GM10847 (cell line): ENCODE data around the gene EPHB1.

Source experiments
- POLR2A ChIP-seq: IDR thresholded peaks from 2 replicates; pipeline ENCODE4 v1.6.1; 2011; ENCODE audit not compliant: insufficient read length; ENCODE audit errors: extremely low read depth

The EPHB1 gene

DNA sequence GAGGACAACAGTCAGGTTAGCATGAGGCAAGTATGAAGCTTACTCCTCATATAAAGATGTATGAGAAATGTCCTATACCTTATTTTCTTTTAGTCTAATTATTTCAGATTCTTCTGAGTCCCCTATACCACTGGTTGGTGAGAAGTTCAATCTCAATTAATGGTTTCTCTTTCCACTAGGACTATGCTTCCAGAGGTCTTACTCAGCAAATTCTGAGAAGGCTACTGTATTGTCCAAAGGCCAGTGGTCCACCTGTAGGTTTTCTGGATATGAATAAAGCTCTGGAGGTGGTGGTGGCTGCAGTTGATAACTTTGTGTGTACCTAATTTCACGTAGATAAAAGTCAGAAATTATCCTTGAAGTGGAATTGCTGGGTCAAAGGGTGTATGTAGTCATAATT is 149.4 kb downstream of the EPHB1 start:
- TF ChIP-seq POLR2A = no peak

DNA sequence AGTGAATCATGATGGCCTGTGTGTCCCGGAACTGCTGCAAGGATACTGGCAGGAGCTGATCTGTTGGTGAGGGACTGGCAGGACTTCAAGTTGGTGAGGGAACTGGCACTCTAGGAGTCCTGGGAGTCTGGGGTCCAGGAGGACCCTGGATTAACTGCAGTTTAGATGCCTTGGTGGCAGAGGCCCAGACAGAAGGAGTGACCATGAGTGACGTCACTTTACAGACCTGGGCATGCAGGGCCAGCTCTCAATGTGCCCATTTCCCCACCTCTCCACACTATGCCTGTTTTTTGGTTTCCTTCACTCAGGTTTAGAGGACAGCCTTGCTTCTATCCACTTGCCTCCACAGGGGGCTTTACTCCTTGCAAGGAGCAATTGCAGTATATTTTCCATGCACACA is 154.1 kb downstream of the EPHB1 start:
- TF ChIP-seq POLR2A = no peak

DNA sequence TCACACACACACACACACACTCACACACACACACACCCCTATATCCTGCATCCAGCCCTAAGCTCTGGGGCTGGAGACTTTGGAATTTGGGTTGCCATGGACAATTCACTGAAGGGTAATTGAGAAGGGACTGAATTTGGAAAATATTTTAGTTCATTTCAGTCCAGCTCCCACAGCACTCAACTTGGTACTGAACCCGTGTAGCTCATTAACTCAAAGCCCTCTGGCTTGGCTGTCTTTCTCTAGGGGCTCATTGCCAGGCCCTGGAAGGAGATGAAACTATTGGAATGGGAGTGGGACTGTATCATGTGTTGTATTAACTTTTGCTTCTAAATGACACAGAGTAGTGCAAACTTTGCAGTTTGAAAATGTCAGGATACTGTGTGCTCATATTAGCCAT is 157.3 kb downstream of the EPHB1 start:
- no peak for TF ChIP-seq POLR2A

DNA sequence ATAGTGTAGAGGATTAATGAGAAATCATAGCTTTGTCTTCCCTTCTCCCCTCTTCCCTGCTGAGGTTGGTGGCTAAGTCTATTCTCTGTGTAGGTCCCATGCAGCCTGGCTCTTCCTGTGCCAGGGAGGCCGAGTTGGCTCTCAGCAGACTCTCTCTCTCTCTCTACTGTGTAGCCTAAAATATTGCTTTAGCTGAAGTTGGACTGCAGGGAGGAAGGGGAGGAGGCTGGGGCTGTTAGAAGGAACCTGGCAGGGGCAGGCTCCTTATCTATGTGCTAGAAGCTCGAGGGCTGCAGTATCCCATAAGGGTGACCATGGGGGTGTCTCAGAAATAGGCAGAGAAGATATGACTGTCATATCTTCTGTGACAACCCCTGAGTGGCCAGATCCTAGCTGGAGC is 160.8 kb downstream of the EPHB1 start:
- TF ChIP-seq POLR2A = no peak

DNA sequence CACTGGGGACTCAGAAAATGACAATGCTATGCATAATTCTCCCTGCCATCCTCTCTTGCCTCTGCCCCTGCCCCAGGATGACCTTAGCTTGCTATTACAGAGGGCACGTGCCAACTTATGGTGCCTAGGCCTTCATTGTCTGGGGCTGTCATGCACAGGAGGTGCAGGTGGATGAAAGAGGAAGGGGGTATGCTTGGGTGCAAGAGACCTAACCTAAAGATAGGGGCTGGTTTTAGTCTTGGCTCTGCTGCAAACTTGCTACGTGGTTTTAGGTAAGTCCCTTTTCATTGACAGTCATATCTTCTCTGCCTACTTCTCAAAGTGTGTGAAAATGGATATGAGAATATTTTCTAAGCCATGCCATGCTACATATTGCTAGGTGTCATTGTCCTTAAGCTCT is 161.3 kb downstream of the EPHB1 start:
- TF ChIP-seq POLR2A = no peak

DNA sequence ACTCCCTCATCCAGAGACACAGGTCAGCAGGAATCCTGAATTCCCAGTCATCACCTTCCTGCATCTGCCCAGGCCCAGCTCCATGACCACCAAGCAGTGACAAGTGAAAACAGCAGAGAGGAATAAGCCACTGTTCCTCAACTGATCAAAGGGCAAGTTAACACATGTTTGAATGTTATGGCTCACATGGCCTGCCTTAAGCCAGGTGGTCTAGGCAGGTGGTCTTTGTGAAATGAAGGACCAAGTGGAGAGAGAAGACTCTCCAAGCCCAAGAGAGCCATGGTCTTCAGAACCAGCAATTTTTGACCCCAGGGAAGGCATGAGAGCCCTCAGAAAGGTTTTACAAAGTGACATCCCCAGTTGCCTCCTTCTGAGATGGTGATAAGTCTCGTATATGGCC is 161.8 kb downstream of the EPHB1 start:
- no peak for TF ChIP-seq POLR2A

DNA sequence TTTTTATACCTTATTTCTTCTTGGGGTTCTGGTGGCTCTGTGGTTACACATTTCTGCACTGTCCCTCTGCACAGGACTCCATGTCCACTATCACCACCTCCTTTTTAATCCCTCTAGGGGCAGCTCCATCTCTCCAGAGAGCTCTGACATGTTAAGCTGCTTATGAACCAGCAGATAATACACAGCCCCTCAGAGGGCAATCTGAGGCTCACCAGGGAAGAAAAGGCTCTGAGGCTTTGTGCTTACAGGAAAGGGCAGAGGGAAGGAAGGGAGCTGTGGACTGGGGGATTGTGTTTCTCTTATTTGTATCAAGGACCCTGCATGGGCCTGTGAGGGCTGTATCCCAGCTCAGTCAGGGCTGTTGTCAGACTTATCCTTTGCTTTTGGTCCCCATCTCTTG is 164.5 kb downstream of the EPHB1 start:
- TF ChIP-seq POLR2A = no peak

DNA sequence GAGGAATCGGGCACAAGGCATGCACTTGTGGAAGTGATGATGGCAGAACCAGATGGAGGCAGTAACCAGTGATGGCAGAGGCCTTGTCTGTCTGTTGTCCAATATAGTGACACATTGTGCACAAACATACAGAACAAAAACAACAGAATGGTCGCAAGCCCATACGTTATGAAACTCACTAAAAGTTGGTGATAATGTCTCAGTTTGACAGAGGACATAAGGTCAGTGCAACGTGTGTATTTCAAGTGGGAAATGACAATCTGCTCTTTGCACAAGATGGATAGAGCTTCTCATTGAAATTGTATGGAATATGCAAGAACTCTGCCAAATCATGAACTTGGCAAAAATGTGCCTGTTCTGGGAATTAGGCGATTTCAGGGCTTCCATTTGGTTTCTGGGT is 169.2 kb downstream of the EPHB1 start:
- TF ChIP-seq POLR2A = no peak

DNA sequence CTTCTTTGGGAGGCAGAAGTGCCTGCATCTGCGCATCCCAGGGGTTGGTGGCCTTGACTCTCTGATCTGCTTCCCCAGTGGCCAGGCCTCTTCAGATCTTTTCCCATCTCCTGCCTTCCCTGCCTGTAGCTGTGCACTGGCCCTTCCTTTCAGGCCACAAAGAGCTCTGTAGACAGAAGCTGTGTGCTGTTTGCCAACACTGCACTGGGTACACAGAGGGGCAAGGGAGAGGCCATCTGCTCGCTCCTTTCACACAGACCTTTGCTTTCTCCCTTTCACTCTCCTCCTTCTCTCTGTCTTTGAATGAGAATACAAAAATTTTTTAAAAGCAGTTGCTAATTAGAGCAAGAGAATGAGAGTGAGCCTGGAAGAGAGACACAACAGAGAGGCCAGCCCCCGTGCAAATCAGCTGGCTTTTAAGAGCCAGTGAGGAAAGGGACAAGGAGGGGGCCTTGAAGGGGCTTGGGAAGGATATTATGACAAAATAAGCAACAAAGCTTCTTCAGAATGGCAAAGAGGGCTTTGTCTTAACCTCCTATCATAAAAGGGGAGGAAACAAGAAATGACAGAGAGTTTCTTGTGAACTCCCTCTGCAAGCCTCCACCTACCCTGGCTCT is 170.9 kb downstream of the EPHB1 start:
- no peak for TF ChIP-seq POLR2A

DNA sequence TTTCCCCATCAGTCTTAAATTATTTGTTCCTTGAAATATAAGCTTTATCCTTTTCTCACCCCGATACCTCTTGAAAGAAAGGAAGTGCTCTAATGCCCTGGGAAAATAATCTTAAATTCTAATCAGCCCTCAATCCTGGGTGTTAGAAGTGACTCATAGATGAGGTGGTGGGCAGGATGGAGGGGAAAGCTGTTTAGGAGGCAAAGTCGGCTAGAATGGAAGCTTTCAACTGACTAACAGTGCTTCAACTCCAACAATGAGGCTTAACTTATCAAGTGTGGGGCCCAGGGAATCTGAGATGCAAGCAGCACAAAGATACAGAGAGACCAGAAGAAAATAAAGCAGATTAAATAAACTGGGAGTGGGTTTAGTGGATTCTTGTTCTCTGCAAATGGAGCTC is 175.8 kb downstream of the EPHB1 start:
- TF ChIP-seq POLR2A = no peak

DNA sequence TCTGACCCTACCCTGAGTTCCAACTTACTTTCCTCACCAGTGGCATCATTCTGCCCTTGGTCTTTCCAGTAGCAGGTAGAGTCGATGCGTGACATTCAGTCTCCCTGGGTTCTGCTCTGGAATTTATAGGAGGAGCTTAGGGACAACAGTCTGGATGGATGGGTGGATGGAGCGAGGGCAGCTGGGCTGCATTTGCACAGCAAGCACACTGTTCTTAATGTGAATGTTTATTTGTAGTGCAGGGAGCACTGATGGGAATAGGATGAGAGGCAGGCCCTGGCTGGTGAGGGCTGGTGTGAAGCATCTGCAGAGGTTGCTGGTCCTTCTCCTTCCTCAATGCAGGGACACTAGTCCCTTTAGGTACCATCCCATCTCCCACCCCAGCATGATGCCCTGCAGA is 176.2 kb downstream of the EPHB1 start:
- no peak for TF ChIP-seq POLR2A

DNA sequence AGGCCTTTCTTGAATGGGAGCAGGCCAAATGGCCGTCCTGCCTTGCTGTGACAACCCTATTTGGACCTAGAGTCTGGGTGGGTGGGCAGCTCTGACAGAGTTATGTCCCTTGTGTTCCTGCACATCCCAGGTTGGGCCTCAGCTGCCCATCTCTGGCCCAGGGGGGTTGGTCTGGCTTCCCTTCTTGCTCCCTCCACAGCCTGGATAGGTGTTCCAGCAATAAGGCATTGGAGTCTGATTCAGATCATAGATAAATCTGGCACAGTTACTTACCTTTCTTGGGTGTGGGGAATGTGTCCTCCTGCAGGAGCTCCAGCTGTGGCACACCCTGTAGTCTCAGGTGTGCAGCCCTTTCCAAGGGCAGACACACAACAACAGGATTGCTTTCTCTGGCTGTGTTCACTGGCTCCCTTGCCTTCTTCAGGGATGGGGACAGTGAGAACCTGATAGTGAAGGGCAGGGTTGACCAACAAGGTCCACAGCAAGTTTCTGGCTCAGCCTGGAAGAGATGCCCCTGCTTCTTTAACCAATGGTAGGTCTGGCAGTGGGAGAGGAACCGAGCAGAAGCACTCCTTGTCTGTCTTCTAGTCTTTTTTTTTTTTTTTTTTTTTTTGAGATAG is 177.9 kb downstream of the EPHB1 start:
- TF ChIP-seq POLR2A = no peak

DNA sequence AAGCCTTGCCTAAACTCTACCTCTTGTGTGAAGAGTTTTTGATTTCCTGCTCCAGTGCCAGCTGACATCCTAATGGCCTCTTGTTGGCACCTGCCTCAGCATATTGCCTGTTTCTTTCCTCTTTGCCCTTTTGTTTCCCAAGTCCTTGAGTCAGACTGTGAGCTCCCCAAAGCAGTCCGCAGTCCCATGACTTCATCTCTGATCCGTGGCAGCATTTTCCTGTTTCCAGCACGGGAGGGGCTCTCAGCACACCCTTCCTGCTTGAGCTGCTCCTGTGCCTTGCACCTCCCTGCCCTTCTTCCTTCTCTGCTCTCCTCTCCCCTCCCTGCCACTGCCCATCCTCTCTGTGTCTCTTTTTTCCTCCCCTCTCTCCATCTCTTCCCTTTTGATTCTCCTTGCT is 179.6 kb downstream of the EPHB1 start:
- no peak for TF ChIP-seq POLR2A

DNA sequence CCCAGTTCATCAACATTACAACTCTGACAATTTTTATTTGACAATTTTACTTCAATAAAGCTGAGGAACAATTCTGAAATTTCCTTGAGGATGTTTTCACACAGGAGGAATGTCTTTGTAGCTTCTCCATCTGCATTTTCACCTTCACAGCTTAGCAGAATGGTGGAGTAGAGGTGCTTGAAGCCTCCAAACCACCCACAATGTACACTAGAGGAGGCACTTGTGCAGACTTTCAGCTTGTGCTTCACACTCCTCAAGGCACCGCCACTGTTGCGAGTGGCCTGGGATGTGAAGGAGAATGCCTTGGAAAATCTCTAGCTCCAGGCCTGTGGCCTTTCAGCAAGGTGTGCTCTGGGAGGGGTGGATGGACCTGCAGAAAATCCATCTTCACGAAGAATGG is 181.9 kb downstream of the EPHB1 start:
- TF ChIP-seq POLR2A = no peak

DNA sequence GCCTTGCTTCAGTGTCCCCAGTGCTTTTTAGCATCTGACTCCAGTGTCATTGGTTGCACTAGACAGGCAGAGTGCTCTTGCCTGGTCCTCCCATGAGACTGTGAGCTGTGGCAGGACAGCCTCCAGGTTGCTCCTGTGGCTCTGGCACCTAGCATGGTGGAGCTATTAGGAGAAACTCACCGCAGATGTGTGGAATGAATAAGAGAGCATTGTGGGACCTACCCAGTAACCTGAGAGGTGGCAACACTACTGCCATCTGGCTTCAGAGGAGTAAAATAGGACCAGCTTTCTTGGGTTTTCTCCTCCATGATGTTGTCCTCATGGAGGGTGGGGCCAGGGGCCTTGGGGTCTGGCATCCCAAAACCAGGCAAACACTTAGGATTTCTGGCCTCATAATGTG is 183.6 kb downstream of the EPHB1 start:
- no peak for TF ChIP-seq POLR2A

DNA sequence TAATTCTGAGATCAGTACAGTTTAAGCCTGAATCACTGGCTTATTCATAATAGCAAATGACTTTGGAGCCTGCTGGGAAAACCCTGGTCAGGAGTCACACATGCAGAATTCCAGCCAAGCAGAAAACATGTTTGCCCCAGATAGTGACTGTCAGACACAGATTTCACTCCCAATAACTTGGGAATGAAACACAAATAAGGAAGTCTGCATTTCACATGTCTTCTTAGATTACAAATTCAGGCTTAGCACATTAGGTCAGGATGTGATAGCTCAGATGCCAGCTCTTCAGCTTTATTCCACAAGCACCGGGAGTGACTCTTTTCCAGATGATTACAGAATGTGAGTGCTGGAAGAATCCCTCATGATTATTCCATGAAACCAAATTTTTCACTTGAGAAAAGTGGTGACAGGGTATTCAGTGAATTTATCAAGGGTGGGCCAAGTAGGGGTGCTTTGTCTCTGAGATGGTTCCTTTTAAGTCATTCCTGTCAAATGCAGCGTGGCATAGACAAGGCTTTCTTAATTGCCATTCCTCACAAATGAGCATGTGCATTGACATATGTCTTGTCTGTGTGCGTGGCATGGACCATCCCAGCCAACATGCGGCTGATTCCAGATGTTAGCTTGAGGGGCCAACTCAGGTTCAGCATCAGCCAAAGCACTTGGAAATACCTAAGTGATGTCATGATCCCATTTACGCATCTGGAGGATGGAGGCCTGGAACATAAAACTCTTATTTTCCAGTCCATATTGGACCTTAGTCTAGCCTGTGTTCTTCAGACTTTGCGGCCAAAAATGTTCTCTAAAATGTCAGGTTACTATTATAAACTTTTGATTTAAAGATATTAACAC is 191.0 kb downstream of the EPHB1 start:
- TF ChIP-seq POLR2A = no peak
